HepG2 (cell line): ENCODE data around the gene AIP.

ENCODE experiments used
- GLI4 ChIP-seq: sonication (generic); formaldehyde crosslinking; IDR thresholded peaks from 2 replicates; pipeline ENCODE4 v1.5.1; 2020; ENCODE audit warnings: missing genetic modification reagents, mild to moderate bottlenecking, moderate library complexity, borderline replicate concordance
- ZNF496 ChIP-seq: sonication (generic); formaldehyde crosslinking; IDR thresholded peaks from 2 replicates; pipeline ENCODE4 v1.8.1; 2023; ENCODE audit warnings: mild to moderate bottlenecking, moderate library complexity, missing genetic modification reagents; ENCODE audit not compliant: insufficient replicate concordance
- ZSCAN20 ChIP-seq: sonication (generic); formaldehyde crosslinking; IDR thresholded peaks from 2 replicates; pipeline ENCODE4 v1.4.0; 2020; ENCODE audit warnings: missing genetic modification reagents, mild to moderate bottlenecking, borderline replicate concordance
- TF ChIP-seq, protein P1 (sequence below): sonication (generic); formaldehyde crosslinking; IDR thresholded peaks from 2 replicates; pipeline ENCODE4 v1.5.0; 2020; ENCODE audit warnings: mild to moderate bottlenecking, missing genetic modification reagents, moderate library complexity
- TF ChIP-seq, protein P2 (sequence below): sonication (generic); formaldehyde crosslinking; IDR thresholded peaks from 2 replicates; pipeline ENCODE4 v1.8.0; 2022; ENCODE audit warnings: mild to moderate bottlenecking, missing genetic modification reagents, borderline replicate concordance
- TF ChIP-seq, protein P3 (sequence below): IDR thresholded peaks from 2 replicates; pipeline ENCODE4 v1.6.1; 2016; ENCODE audit warnings: low read depth

DNA sequence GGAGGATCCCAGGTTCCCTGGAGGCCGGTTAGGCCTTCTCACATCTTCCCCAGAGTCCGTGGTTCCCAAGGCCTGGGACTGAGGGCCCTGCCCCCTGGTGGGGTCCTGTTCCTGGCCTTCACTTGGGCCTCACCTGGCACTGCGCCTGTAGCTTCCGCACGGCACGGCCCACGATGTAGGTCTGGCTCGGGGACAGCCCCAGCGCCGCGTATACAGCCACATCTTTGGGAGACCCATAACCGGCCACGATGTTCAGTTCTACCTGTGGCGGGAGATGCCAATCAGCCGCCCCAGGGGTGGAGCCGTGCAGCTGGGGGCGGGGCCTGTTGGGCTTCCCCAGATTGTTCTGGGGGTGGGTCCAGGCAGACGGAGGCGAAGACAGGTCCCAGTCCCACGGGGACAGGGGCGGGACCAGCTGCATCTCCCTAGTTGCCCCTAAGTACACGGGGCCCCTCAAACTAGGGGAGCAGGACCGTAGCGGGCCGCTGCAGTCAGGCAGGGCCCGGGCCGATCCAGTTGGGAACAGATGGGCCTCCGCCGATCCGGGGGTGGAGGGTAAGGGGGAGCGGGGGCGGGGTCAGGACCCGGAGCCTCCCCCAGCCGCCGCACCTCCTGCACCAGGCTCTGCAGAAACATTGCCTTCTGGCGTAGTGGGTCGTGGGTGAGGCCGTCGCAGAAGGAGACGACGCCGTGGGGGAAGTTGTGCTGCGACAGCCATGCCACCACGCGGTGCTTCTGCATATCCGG lies 10.1 kb downstream of the AIP start:
- TF ChIP-seq GLI4 (no peak), ZSCAN20 (CRISPR knock-in tag) (no peak), ZNF496 (no peak)
- TF ChIP-seq, protein P1, sequence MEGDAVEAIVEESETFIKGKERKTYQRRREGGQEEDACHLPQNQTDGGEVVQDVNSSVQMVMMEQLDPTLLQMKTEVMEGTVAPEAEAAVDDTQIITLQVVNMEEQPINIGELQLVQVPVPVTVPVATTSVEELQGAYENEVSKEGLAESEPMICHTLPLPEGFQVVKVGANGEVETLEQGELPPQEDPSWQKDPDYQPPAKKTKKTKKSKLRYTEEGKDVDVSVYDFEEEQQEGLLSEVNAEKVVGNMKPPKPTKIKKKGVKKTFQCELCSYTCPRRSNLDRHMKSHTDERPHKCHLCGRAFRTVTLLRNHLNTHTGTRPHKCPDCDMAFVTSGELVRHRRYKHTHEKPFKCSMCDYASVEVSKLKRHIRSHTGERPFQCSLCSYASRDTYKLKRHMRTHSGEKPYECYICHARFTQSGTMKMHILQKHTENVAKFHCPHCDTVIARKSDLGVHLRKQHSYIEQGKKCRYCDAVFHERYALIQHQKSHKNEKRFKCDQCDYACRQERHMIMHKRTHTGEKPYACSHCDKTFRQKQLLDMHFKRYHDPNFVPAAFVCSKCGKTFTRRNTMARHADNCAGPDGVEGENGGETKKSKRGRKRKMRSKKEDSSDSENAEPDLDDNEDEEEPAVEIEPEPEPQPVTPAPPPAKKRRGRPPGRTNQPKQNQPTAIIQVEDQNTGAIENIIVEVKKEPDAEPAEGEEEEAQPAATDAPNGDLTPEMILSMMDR (CRISPR knock-in tag): no peak
- TF ChIP-seq, protein P2, sequence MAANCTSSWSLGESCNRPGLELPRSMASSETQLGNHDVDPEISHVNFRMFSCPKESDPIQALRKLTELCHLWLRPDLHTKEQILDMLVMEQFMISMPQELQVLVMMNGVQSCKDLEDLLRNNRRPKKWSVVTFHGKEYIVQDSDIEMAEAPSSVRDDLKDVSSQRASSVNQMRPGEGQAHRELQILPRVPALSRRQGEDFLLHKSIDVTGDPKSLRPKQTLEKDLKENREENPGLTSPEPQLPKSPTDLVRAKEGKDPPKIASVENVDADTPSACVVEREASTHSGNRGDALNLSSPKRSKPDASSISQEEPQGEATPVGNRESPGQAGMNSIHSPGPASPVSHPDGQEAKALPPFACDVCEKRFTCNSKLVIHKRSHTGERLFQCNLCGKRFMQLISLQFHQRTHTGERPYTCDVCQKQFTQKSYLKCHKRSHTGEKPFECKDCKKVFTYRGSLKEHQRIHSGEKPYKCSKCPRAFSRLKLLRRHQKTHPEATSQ (CRISPR knock-in tag): no peak
- TF ChIP-seq, protein P3, sequence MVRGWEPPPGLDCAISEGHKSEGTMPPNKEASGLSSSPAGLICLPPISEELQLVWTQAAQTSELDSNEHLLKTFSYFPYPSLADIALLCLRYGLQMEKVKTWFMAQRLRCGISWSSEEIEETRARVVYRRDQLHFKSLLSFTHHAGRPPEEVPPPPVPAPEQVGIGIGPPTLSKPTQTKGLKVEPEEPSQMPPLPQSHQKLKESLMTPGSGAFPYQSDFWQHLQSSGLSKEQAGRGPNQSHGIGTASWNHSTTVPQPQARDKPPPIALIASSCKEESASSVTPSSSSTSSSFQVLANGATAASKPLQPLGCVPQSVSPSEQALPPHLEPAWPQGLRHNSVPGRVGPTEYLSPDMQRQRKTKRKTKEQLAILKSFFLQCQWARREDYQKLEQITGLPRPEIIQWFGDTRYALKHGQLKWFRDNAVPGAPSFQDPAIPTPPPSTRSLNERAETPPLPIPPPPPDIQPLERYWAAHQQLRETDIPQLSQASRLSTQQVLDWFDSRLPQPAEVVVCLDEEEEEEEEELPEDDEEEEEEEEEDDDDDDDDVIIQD (CRISPR knock-in tag): no peak
